GM18502 (cell line): ENCODE results near the gene LRP8.

Source experiments
- ATAC-seq: cut with Tn5 transposase; IDR thresholded peaks from one replicate; pipeline ENCODE4 v1.9.1; 2021; ENCODE audit warnings: mild to moderate bottlenecking; ENCODE audit not compliant: unreplicated experiment, poor library complexity

LRP8 gene

GRCh38 chr1:53309802-53310201 lies 18.1 kb downstream of the LRP8 start:
- no peak for ATAC-seq

- ATAC-seq: no peak
Observed at GRCh38 chr1:53308506-53308905, 19.4 kb downstream of the LRP8 start.

GRCh38 chr1:53307037-53307436 lies 20.8 kb downstream of the LRP8 start:
- no peak for ATAC-seq

- ATAC-seq: no peak
Observed at GRCh38 chr1:53306168-53306567, 21.7 kb downstream of the LRP8 start.

- no peak for ATAC-seq
Observed at GRCh38 chr1:53305650-53306049, 22.2 kb downstream of the LRP8 start.

- no peak for ATAC-seq
Observed at GRCh38 chr1:53304527-53304926, 23.3 kb downstream of the LRP8 start.

- ATAC-seq: no peak
Observed at GRCh38 chr1:53303726-53304515, 23.9 kb downstream of the LRP8 start.

GRCh38 chr1:53303243-53303642 lies 24.6 kb downstream of the LRP8 start:
- no peak for ATAC-seq

- ATAC-seq: no peak
Observed at GRCh38 chr1:53299233-53299632, 28.6 kb downstream of the LRP8 start.

GRCh38 chr1:53298045-53298637 lies 29.7 kb downstream of the LRP8 start:
- ATAC-seq: no peak

GRCh38 chr1:53297195-53297594 lies 30.7 kb downstream of the LRP8 start:
- no peak for ATAC-seq

- ATAC-seq: peak; percentile 45
Observed at GRCh38 chr1:53296117-53296749, 31.6 kb downstream of the LRP8 start.

GRCh38 chr1:53295726-53296116 lies 32.1 kb downstream of the LRP8 start:
- peak; percentile 3 for ATAC-seq

GRCh38 chr1:53295295-53295694 lies 32.6 kb downstream of the LRP8 start:
- no peak for ATAC-seq

- no peak for ATAC-seq
Observed at GRCh38 chr1:53294567-53294966, 33.3 kb downstream of the LRP8 start.

- no peak for ATAC-seq
Observed at GRCh38 chr1:53294061-53294460, 33.8 kb downstream of the LRP8 start.

- peak; percentile 15 for ATAC-seq
Observed at GRCh38 chr1:53293123-53293522, 34.7 kb downstream of the LRP8 start.

GRCh38 chr1:53292690-53293089 lies 35.2 kb downstream of the LRP8 start:
- ATAC-seq: peak; percentile 59

- no peak for ATAC-seq
Observed at GRCh38 chr1:53291574-53291973, 36.3 kb downstream of the LRP8 start.

- ATAC-seq: no peak
Observed at GRCh38 chr1:53288790-53289429, 39.0 kb downstream of the LRP8 start.
